GM21515 (cell line): ENCODE results near the gene RTL1.

Experiments
- ATAC-seq: cut with Tn5 transposase; IDR thresholded peaks from one replicate; pipeline ENCODE4 v1.9.1; 2021; ENCODE audit not compliant: unreplicated experiment

RTL1 gene

DNA sequence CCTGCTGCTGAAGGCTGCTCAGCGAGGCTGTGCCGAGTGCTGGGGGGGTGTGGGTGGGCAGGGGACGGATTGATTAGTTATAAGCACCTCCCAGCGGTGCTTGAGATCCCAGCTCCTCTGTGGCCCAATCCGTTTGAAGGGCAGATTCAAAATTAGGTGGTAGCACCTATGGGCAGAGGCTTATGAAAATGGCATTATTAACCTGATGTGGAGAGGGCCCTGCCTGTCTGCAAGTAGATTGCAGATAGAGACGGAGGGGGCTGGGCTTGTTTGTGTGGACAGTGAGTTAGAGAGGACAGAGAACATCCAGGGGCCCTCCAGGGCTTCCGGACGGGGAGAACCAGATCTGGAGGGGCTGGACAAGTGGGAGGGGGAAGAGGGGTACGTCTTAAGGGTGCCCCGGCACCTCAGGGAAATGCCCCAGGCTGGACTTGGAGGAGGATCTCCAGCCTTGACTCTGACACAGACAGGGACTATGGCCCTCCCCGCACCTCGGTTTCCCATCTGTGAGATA lies at the start of gene RTL1:
Gene RTL1, minus strand, starts transcription at position 51 of the 514 bp plus-strand sequence. CDS start 18,934 bp downstream, outside the sequence.
- no peak for ATAC-seq

DNA sequence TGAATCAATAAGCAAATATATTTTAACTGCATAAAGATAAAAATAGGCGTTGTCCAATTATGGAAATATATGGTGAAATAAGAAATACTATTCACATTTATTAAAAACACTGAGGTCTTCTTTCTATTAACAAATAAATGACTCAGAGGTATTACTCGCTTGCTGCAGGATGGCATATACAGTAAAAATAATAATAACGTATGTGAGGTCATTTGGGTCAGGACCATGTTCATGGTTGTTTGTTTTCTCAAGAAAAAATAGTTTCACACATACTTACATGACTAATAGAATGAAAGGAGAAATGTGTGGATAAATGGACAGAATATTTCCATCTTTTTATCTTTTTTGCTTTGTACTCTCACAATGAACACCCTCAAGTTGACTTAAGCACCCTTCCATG lies 46.5 kb upstream of the RTL1 start:
- ATAC-seq: no peak

DNA sequence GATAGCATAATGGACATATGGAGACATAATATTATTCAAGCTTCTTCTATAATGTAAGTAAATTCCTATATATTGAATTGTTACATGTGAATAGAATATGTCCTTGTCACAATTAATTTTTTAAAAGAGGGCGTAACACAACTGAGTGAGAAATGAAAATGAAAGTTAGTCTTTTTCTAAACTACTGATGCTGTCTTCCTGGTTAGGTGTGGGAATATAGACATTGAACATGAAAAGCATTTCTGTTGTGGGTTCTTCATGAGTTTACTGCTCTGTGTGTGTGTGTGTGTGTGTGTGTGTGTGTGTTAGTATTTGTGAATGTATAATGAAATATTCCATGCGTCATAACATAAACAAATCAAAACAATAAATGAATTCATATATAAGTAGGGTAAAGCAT lies 40.5 kb upstream of the RTL1 start:
- no peak for ATAC-seq

DNA sequence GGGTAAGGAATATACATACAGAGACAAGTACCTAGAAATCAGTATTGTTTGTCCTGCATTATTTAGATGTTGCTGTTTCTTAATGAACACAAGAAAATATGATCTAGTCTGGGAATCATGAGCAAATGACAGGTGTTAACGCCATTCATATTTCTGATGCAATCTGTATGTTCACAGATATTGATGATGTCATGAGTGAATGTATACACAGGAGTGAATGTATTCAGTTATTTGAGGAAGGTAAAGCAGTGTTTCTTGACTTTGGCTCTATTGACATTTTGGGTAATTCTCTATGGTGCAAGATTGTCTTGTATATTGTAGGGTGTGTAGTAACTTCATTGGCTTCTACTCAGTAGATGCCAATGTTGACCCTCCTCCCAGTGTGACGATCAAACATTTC lies 26.7 kb upstream of the RTL1 start:
- no peak for ATAC-seq

DNA sequence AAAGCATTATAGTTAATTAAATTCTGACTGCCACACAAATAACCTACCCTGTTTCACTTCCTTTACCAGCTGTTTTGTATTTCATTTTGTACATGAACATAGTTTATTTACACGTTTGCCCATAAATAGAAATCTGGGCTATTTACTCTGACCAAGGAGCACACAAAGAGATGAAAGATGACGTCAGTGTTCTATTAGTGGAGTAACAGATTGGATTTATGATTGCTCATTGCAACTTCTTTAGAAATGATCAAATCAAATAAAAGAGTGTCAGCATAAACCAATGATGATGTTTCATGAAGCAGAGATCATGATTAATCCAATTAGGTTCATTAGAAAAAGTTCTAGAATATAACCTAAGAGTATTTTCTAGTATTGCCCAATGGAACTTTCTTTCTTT lies 12.0 kb upstream of the RTL1 start:
- ATAC-seq: no peak

DNA sequence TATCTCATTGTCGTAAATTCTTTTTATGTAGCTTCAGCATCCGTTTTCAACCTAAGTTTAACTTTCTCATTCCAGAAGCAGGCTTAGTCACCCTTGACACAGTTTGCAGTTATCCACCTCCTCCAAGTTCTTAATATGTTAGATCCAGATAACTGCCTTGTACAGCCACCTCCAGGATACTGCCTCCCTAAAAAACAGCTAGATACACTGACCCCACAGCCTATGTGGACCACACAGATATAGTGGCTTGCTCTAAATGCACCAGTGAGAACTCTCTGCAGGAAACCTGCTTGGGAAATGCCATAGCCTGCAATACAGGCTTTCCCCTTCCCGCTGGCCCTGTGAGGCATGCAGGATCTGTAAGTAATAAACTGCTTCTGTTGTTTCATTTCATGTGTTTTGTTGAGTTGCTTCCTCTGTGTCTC lies 11.1 kb upstream of the RTL1 start:
- no peak for ATAC-seq

DNA sequence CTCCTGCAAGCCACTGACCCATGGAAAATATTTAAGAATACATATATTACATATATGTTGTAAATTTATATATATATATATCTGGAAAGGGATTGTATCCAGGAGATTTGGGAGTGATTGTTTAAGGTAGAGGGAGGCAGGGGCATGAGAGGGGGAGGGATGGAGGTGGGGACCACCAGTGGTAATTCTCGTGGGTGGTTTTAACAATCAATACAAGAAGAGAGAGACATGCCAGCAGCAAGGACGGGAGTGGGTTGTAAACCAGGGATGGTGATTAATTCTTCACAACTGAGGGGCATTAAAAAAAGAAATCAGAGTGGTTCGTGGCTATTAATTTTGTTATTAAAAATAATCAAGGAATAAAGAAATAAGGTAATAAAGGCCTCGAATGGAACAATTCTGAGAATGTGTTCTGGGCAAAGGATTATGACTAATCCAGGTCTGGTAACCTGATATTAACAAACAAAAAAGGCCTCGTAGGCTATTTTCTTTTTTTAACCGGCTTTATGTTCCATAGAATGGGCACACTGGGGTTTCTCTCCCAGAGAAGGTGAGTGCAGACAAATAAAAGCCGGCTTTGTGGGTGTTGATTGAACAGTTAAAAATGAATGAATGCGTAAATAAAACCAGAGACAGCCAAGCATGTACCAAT lies 8.3 kb upstream of the RTL1 start:
- no peak for ATAC-seq

DNA sequence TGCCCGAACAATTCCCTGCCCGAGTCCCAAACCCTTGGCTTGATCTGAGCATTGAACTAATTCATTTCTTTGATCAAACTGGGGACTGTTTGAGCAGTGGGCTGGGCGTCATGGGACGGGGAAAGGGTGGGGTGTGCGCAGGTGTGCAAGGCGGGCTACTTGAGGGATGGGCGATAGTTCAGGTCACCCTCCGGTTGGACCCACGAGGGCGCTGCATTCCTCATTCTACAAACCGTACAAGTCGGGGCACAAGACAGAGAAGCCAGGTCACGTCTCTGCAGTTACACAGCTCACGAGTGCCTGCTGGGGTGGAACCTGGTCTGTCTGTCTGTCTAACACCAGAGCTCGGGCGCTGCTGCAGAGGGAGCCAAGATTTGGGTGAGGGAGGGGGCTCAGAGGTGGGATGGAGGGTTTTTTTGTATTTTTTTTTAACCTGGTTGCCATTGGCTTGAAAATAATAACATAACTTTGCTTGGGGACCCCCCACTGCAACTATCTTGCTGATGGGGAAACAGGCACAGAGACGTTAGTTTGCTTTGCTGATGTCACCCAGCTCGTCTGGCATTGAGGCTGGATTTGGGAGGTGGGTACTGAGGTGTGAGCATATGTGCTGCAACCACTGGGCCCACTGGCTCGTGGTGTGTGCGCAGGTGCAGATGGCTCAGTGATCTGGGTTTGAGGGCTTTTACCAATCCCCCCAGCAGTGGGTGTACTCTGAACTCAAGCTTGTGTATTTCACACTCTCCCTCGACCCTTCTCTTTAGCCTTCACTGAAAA lies 7.6 kb upstream of the RTL1 start:
- no peak for ATAC-seq

DNA sequence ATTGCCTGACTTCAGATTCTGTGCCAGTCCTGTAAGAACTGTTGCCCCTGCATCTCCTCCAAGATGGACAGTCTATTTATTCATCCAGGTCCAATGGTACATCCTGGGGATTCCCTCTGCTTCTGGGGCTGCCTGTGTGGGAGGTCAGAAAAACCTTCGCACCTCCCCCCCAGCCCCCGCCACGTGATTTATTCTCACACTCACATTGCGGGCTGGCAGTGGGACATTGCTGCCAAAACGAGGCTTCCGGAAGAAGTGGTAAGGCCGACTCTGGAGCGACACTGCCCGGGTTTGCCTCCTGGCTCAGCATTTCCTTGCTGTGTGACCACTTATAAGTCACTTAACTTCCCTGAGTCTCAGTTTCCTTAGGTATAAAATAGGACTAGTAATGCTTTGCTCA lies 5.9 kb upstream of the RTL1 start:
- ATAC-seq: no peak

DNA sequence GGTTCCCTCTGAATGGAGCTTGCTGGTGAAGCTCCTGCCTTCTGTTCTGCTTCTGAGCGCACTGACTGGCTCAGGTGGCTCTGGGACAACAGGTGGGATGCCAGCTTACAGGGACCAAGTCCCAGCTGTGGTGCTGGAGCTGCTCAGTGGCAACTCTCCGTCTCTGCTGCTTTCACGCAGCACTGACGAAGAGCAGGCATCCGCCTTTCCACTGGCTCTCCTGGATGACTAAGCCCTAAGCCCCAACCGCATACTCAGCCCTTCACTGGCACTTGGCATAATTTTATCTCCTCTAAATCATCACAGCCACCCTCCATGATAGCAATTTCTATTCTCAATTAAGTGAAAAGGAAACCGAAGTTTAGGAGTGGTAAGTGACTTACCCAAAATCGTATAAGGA lies 3.7 kb upstream of the RTL1 start:
- no peak for ATAC-seq

DNA sequence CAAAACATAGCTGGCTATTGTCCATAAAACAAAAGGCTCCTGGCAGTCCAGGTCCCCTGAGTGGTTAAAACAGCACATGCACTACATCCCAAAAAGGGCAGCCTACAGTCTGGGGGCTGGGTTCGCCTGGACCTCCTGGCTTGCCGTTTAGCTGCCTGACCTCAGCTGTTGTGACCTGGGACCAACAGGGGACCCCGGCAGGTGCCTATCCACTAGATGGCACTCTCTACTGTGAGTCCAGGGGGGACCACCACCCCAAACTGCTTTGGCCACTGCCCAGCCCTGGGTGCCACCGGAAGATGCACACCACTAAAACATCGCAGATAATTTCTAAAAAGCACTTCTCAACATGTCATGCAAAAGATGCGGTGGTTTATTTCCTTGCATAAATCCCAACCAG lies 2.9 kb upstream of the RTL1 start:
- no peak for ATAC-seq

DNA sequence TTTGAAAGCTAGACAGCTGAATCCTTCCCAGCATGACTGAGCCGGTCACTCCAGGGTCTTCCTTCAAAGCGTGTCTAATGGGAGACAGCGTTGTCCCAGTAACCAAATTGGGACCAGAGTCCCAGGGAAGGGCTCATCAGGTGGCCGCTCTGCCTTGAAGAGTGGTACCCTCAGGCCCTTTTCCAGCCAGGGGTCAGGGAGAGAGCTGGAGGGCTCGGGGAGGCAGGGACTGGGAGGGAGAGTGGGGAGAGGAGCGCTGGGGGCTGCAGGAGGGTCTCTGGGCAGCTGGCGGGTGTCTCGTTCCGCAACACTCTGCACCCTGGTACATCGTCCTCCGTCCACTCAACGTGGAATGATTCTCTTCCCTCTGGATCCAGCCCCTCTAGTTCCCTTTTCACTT lies 1.6 kb upstream of the RTL1 start:
- no peak for ATAC-seq

DNA sequence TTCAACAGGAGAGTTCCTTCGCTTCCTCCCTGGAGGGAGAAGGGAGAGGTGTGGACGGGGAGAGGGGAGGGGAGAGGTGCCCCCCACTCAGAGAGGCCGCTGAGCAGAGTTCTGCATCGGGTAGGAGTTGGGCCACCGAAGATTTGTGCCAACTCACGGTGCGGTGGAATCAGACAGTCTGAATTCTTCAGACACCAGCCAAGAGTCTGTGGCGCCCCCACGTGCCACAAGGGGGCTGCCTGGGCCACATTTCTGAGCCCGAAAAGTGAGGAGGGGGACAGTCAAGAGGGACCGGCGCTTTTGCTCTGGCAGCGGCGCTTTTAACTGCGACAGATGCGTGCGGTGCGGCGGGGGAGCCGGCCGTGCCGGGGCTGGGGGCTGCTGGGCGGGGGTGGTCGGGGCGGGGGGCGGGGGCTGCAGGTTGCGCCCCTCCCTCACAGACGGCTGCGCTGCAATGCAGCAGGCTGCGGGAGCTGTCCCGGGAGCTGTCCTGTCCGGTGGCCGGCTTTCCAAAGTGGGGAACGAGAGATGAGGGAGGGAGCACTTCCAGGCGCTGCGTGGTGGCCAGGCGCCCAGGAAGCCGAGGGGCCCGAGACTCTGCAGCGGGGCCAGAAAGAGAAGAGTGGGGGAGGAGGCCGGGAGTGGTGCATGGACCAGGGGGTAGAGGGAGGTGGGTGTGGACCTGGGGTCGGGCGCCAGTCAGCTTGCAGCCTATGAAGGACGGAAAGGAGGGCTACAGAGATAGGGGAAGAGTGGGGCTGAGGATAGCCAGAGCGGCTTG lies 975 bp upstream of the RTL1 start:
- no peak for ATAC-seq

DNA sequence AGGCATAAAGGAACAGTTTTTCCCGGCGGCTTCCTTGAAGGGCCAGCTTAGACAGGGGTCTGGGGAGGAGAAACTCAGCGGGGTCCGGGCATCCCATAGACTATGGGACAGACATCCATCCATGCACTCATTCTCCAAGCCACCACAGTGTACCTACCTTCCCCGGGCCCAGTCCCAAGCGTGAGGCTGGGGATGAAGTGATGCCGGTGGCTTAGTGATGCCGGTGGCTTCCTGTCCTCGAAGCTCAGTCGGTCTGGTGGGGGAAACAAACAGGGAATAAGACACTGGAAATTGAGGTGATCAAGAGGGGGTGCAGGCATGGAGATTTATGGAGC lies 421 bp downstream of the RTL1 start:
- no peak for ATAC-seq

DNA sequence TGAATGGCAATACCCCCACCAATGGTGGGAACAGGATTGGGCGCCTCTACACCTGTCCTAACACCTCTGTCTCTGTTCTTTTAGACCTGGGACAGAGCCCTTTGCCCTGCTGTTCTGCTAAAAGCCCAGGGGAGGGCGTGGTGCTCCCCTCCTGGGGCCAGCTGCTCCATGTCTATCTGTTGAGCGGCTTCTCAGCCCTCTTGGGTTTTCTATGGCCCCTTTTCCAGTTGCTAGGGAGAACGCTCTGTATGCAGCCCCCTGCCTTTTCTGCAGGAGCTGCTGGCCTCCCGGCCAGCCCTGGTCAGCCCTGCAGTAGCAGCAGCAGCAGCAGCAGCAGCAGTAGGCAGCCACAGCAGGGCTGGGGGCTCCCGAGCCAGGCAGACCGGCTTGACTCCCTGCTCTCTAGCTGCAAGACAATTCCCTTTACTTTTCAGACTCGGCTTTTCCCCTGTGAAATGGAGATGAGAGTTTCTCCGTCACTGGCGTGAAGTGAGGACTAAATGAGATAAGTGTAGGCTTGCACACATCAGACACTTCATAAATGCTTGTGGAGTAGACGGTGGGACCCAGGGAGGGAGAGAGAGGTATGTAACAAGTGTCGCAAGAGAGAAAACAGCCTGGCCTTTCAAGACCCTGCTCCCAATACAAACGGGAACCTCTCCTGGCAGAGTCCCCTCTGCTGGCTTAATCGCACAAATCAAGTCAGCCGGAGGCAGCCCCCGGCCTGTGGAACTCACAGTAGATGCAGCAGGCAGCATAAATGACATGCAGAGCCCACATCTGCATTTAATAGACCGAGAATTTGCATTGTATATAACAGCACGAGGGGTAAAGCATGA lies 1.0 kb downstream of the RTL1 start:
- no peak for ATAC-seq

DNA sequence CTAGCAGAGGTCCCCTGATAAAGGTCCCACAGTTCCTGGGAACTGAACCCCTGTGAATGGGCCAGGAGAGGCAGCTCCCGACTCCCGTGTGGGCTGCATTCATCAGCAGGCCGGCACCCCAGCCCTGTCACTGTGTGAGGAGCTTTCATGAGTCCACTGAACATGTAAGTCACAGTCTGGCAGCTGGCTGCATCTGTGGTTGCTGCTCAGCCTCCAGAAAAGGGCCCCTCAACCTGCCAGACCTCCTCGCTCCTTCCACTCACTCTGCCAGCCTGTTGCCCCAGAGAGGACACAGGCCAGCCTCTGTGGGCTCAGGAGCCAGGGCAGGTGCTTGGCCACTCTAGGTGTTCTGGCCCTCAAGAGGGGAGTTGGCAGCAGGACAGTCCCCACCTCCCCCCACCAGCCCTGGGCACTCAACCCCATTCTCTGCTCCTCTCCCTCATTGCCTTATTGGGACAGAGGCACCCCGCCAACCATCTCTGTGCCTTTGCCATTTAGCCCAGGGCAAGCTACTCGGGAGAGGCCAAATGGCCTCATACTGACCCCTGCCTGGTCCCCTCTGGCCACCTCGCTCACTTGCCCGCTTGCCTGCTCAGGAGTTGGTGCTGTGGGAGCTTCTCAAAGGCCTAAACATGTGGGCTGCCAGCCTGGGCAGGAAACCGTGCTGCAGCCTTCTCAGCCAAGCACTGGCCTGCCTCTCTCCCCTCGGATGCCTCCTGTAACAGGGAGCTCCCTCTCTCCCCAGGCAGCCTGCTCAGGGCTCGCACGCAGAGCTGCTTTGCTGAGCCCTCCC lies 1.9 kb downstream of the RTL1 start:
- no peak for ATAC-seq

DNA sequence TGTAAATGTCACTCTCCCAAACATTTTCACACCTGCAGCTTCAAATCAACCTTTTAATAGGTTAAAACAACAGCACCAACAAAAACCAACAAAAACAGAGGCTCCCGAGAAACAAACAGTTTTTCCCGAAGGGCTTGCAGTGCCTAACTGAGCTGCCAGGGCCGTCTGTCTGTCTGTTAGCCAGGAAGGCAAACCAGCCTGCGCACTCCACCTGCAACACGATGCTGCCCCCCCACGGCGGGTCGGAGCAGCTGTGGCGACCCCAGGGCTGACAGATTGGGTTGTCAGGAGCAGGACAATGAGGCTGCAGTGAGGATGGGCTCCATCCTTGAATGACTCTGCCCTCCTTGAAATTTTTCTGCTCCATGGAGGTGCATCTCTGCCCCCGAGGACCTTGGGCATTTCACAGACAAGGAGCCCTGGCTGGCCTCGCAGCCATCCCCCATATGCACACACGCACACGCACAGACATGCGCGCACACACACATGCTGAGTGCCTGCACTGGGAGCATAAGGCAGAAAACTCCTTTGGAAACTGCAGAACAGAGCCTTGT lies 2.6 kb downstream of the RTL1 start:
- no peak for ATAC-seq

DNA sequence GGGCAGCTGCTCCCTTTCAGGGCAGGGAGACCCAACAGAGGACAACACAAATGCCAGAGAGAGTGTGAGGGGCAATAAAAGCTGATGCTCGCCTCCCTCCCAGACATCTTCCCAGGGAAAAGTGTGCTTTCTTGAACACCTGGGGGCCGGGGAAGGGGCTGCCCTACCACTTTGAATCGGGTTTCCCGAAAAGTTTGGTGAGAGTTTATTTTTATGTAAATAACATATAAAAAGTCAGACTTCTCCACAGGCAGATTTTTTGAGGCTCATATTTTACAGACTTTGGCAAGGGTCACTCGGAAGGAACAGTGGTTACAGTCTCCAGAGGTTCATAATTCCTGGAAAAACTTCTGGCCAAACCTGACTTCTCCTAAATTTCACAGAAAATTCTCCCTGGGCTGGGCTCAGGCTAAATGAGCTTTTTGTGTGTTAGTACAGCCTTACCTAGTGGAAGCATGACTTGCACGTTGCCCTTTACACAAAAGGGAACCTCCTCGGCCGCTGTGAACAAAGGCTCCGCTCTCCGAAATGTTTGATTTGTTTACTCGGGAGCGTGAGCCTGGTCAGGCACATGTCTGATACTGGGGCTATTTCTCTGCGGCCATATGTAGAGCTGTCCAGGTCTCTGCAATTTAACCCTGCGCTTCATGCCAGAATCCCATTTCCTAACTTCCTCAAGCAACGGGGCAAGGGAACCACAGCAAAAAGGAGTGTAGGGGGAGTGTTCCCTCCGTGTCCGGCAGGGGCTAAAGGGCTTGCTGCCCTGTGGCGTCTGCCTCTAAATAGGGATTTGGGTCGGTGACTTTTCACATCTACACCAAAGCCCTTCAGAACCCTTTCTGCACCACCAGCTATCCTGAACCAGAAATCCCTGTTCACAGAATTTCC lies 3.4 kb downstream of the RTL1 start:
- no peak for ATAC-seq
